Ovary (tissue), 9 donors: Measurements from ENCODE around the gene UST. TPM values are rescaled to one million over a fixed set of nuclear protein-coding genes. Genes with fewer than 3 reads are reported as not detected.

ENCODE experiments used
- DNase-seq, 5 donors: peaks; one replicate each; pipeline ENCODE4 v3.0.0-alpha.2; 2019 to 2020
- H3K27ac ChIP-seq, 2 donors: fragments of 200-600 bp; one replicate each; pipeline versions ENCODE4 v1.5.1 to v1.8.0; 2019 to 2022
- H3K27me3 ChIP-seq: fragments of 200-600 bp; one replicate; pipeline ENCODE4 v1.8.0; 2022
- H3K36me3 ChIP-seq: fragments of 200-600 bp; sonication (generic); one replicate; pipeline ENCODE4 v1.5.1; 2019
- H3K4me1 ChIP-seq: one replicate; pipeline ENCODE4 v1.8.1; 2013; ENCODE audit warnings: mild to moderate bottlenecking, moderate library complexity; ENCODE audit not compliant: insufficient read depth
- H3K4me3 ChIP-seq: fragments of 200-600 bp; sonication (generic); one replicate; pipeline ENCODE4 v1.5.1; 2017
- H3K9me3 ChIP-seq, 2 donors: fragments of 200-600 bp in 1 of 2; sonication (generic) in 1 of 2; one replicate each; pipeline versions ENCODE4 v1.5.1 to v1.8.1; 2013 to 2019; ENCODE audit warnings: mild to moderate bottlenecking in 1 of 2, moderate library complexity in 1 of 2
- EP300 ChIP-seq: sonication (generic); formaldehyde crosslinking; IDR thresholded peaks from one replicate; pipeline ENCODE4 v1.6.1; 2017; ENCODE audit warnings: antibody characterized with exemption
- POLR2A ChIP-seq: fragments of 450-650 bp; IDR thresholded peaks from one replicate; pipeline ENCODE4 v1.6.1; 2017; ENCODE audit warnings: antibody characterized with exemption, mild to moderate bottlenecking, moderate library complexity
- WGBS, 3 donors: extraction: QIAGEN DNeasy Blood & Tissue Kit in 1 of 3; methylation state at CpG; one replicate each; pipeline versions ENCODE4 v1.1.5 to v1.1.7; 2013 to 2017; 5-methylcytosine and 5-hydroxymethylcytosine counted together
- intact Hi-C, 4 donors: fragments of 100-400 bp; cut with DNase I; formaldehyde crosslinking; loops; one replicate each; pipeline versions ENCODE4 v1.11.0 to v1.15.1; 2022 to 2023
- polyA plus RNA-seq, 2 donors: library from polyadenylated mRNA; stranded (reverse); fragments of 200-250 nt in 1 of 2; fragments of 350-450 nt in 1 of 2; fragmentation: Illumina TruSeq in 1 of 2; extraction: RNeasy Lipid Tissue Mini Kit (QIAGEN cat#74804) in 1 of 2; gene quantifications; one replicate each; pipeline ENCODE4 v1.2.3, GENCODE V29; 2013 to 2014
- total RNA-seq, 7 donors: library from RNA; depleted of rRNA in 2 of 7; stranded (reverse); fragments of >200 nt in 2 of 7; fragmentation: NEBNext Ultra II Directional in 3 of 7; extraction: Animal tissue kit (Norgen Biotek cat#: 25700) in 3 of 7; gene quantifications; one replicate each; pipeline versions ENCODE4 v1.1.0 to v1.2.4, GENCODE V29; 2016 to 2023
- TF ChIP-seq, protein P1 (sequence below), 3 donors: fragments of 450-650 bp in 2 of 3; fragments of 200-600 bp in 1 of 3; IDR thresholded peaks; one replicate each; pipeline versions ENCODE4 v1.5.1 to v1.8.0; 2016 to 2022; ENCODE audit warnings: antibody characterized with exemption in 3 of 3, mild to moderate bottlenecking in 1 of 3
- donor health status: DM: no; HTN: no; CAD: no; lungs with moderate emphysema.
- donor health status: DM: no; HTN: no; CAD: no.
- donor health status: Bipolar disorder and iron deficiency.
- donor health status: DM: yes; HTN: yes; CAD: no.
- donor health status: DM: no; HTN: no; CAD: no.
- donor health status: DM: yes; HTN: yes; CAD: no.

Gene UST
- total and polyA plus RNA-seq, 9 donors = 11.8 to 20.1 (median 16.5) TPM

DNA sequence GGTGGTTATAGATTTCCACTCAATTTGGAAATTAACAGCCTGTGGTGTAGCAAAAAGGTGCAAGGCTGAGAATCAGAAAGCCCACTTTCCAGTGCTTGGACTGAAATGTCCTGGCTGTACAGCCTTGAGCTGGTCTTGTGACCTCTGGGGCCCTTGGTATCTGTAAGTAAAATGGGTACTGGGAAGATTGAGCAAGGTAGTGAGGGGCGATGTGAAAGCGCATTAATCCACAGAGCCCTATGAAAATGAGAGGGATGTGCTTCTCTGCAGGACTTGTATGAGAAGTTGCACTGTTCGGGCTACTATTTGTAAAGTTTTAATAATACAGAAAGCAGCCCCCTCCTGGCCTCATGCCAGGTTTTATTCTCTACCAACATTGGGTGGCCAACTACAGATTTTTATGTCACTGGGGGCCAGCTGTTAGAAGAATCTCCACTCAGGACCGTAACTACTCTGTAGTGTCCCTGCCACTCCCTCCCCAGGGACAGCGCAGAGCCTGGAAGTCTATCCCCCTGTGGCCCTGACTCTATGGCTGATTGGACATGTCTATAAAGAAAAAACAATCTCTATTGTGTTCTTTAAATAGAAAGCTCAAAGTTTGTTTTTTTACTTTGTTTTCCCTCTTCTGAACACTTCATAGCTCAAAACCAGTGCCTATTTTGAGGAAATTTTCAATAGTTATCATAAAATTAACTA, 316.0 kb downstream of the UST start:
- intact Hi-C loops = no loop called here
- Histone ChIP-seq H3K36me3 (no peaks in the 10 kb centered on the region), H3K4me3 (no peak overlapping the region), H3K27me3 (no peaks in the 10 kb centered on the region), H3K27ac (no peak overlapping the region), H3K9me3 (no peaks in the 10 kb centered on the region), H3K4me1 (peaks cover 4% of the 10 kb centered on the region)
- DNase-seq = no peak
- 91 to 97% (median 95%) methylated on average over 5 of the region's 5 CpGs for WGBS, 3 donors
- TF ChIP-seq POLR2A (no peak), EP300 (no peak)
- TF ChIP-seq, protein P1, sequence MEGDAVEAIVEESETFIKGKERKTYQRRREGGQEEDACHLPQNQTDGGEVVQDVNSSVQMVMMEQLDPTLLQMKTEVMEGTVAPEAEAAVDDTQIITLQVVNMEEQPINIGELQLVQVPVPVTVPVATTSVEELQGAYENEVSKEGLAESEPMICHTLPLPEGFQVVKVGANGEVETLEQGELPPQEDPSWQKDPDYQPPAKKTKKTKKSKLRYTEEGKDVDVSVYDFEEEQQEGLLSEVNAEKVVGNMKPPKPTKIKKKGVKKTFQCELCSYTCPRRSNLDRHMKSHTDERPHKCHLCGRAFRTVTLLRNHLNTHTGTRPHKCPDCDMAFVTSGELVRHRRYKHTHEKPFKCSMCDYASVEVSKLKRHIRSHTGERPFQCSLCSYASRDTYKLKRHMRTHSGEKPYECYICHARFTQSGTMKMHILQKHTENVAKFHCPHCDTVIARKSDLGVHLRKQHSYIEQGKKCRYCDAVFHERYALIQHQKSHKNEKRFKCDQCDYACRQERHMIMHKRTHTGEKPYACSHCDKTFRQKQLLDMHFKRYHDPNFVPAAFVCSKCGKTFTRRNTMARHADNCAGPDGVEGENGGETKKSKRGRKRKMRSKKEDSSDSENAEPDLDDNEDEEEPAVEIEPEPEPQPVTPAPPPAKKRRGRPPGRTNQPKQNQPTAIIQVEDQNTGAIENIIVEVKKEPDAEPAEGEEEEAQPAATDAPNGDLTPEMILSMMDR (IDR thresholded peaks at IDR 0.05) = no peak

DNA sequence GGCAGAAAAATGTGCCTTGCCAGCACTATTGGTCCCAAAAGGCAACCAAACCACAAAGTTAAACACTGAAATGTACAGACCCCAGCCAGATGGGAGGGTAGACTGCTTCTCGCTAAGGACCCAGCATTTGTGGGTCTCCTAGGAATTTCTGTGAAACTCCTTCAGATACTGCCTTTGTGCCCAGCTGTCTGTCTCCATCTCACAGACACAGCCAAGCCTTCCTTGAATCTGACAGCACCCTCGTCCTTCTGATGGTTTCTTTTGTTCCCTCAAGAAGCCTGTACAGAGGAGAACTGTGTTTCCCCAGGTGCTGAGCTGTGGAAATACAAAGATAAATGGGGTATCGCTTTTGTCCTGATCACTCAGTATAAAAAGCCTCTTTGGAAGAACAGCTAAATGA, 316.6 kb downstream of the UST start:
- DNase-seq = no peak
- WGBS, 3 donors = 92 to 93% (median 93%) methylated on average over 3 of the region's 3 CpGs
- H3K9me3 ChIP-seq = no peaks in the 10 kb centered on the region
- H3K4me1 ChIP-seq = peaks cover 4% of the 10 kb centered on the region
- H3K4me3 ChIP-seq = no peak overlapping the region
- H3K36me3 ChIP-seq = no peaks in the 10 kb centered on the region
- H3K27me3 ChIP-seq = no peaks in the 10 kb centered on the region
- TF ChIP-seq, protein P1 (IDR thresholded peaks at IDR 0.05) = no peak
- intact Hi-C loops = no loop called here
- no peak overlapping the region for H3K27ac ChIP-seq

DNA sequence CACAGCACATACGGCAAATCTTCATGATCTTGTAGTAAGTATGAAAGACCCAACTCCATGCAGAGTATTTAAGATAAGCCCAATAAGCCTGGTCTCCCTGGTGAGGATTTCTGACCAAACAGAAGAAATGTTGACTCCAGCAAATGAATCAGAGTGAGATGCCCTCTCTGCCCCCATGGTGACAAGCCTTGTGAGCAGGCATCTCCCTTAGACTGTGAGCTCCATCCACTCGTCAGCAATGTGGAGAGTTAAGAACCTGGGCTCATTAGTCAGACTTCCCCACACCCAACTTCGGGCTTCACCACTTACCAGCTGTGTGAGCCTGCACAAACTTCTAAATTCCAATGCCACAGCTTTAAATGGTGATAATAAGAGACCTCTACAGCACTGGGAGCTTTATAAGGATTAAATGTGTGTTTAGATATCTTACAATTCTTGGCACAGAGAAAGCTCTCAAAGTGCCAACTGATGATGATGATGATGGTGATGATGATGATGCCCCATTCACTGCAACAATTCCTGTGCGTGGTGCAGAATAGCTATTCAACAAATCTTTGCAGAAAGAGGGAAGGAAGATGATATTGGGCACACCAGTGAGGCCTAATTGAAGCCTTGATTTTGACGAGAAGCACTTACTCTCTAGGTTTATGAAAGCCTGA, 317.3 kb downstream of the UST start:
- no peak for DNase-seq
- Histone ChIP-seq H3K27me3 (no peaks in the 10 kb centered on the region), H3K9me3 (no peaks in the 10 kb centered on the region), H3K4me3 (no peak overlapping the region), H3K27ac (no peak overlapping the region), H3K36me3 (no peaks in the 10 kb centered on the region), H3K4me1 (peaks cover 4% of the 10 kb centered on the region)
- intact Hi-C loops = no loop called here
- WGBS, 3 donors = 90 to 95% (median 92%) methylated on average over 5 of the region's 5 CpGs
- TF ChIP-seq POLR2A (no peak), EP300 (no peak)
- TF ChIP-seq, protein P1 (IDR thresholded peaks at IDR 0.05) = no peak

DNA sequence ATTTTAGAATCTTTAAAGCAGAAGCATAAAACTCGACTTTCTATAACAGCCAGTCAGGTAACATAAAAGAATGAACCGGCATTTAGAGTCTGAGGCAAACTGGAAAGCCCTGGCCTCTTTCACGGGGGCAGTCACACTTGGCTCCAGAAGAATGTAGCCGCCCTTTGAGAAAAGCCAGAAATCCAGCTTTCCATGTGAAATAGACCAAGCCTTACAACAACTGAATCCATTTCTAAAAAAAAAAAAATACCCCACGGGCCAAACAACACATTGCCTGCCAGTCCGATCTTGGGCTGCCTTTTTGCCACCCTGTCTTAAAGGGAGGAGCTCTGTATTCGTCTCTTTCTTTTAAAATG, 317.8 kb downstream of the UST start:
- 73 to 83% (median 81%) methylated on average over 7 of the region's 7 CpGs for WGBS, 3 donors
- no peak for TF ChIP-seq POLR2A
- Histone ChIP-seq H3K36me3 (no peaks in the 10 kb centered on the region), H3K27ac (no peak overlapping the region), H3K4me3 (no peak overlapping the region), H3K9me3 (no peaks in the 10 kb centered on the region), H3K27me3 (no peaks in the 10 kb centered on the region), H3K4me1 (peaks cover 4% of the 10 kb centered on the region)
- DNase-seq = no peak
- intact Hi-C loops = no loop called here

DNA sequence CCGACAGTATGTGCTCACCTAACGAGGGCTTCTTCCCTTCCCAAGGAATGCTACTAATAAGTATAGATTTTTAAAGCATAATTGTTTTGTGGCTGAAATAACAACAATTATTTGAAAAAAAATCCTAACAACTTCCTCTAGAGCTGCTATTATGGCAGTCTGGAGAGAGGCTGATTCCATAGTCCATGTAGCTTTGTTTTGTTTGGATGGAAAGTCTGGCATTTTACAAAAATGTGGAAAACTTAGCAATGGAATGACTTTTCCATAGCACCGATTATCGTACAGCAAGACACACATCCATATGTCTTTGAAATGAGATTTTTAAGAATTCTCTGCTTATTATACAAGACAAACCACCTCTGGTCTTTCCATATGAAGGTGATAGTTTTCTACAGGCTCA, 318.3 kb downstream of the UST start:
- Histone ChIP-seq H3K27ac (no peak overlapping the region), H3K9me3 (no peaks in the 10 kb centered on the region), H3K36me3 (no peaks in the 10 kb centered on the region), H3K4me1 (peaks cover 4% of the 10 kb centered on the region), H3K4me3 (no peak overlapping the region), H3K27me3 (no peaks in the 10 kb centered on the region)
- intact Hi-C loops = no loop called here
- TF ChIP-seq, protein P1 (IDR thresholded peaks at IDR 0.05) = no peak
- TF ChIP-seq EP300 (no peak), POLR2A (no peak)
- no peak for DNase-seq
- WGBS, 3 donors = 77 to 89% (median 80%) methylated on average over 4 of the region's 4 CpGs
